Stomach (tissue), 4 donors: ENCODE data around the gene MSTN.

Experiments used
- POLR2A ChIP-seq, 4 donors: fragments of 450-650 bp; IDR thresholded peaks; one replicate each; pipeline ENCODE4 v1.6.1; 2016; ENCODE audit warnings: antibody characterized with exemption in 4 of 4, control low read depth in 2 of 4, mild to moderate bottlenecking in 1 of 4, moderate library complexity in 1 of 4
- TF ChIP-seq, protein P1 (sequence below), 7 experiments: fragments of 450-650 bp in 4 of 7; fragments of 200-600 bp in 3 of 7; sonication (generic) in 3 of 7; IDR thresholded peaks; one replicate each; pipeline ENCODE4 v1.5.1; 2016 to 2019; ENCODE audit warnings: antibody characterized with exemption in 7 of 7, control low read depth in 2 of 7, mild to moderate bottlenecking in 1 of 7

DNA sequence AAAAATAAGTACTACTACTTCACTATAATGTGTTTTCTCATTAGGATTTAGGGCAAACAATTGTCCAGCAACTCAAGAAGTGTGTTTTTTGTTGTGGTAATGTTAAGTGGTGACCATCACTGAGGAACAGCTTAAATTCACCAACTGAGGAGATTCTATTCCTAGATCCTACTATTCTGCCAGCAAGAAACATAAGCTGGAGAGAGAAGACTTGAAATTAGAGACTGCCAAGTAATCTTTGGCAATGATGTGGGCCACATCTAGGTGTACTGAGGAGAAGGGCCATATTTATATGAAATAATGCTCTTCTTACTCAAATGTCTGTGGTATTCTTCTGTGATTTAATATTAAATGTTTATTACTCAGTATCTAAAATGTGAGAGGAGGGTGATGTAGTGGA is 44.3 kb upstream of the MSTN start:
- TF ChIP-seq POLR2A (IDR thresholded peaks at IDR 0.05), result no peak
- TF ChIP-seq, protein P1, sequence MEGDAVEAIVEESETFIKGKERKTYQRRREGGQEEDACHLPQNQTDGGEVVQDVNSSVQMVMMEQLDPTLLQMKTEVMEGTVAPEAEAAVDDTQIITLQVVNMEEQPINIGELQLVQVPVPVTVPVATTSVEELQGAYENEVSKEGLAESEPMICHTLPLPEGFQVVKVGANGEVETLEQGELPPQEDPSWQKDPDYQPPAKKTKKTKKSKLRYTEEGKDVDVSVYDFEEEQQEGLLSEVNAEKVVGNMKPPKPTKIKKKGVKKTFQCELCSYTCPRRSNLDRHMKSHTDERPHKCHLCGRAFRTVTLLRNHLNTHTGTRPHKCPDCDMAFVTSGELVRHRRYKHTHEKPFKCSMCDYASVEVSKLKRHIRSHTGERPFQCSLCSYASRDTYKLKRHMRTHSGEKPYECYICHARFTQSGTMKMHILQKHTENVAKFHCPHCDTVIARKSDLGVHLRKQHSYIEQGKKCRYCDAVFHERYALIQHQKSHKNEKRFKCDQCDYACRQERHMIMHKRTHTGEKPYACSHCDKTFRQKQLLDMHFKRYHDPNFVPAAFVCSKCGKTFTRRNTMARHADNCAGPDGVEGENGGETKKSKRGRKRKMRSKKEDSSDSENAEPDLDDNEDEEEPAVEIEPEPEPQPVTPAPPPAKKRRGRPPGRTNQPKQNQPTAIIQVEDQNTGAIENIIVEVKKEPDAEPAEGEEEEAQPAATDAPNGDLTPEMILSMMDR (IDR thresholded peaks at IDR 0.05), result no peak
